ENCODE data around the gene DGKA. TPM values are rescaled to one million over a fixed set of nuclear protein-coding genes. Genes with fewer than 3 reads are reported as not detected.

The DGKA gene
- total RNA-seq, 1 experiment from 2014 or later = 25.9 TPM

GRCh38 chr12:55933169-55933798 is 2.3 kb downstream of the DGKA start:
- H3K27me3 Mint-ChIP-seq (ENCODE audit: low read depth) = peaks cover 32% of the 10 kb centered on the region
- Histone ChIP-seq H3K4me1 (ENCODE audit: insufficient read depth, low read length) (peaks cover 6% of the 10 kb centered on the region; the same call in 1 of the 2 replicates), H4K20me1 (ENCODE audit: control insufficient read depth, insufficient read depth, insufficient read length) (no peaks in the 10 kb centered on the region), H3K4me2 (ENCODE audit: insufficient read depth, insufficient read length, low read length) (peak overlapping the region; percentile 88), H3K79me1 (ENCODE audit: insufficient read depth, low read depth, low read length, poor library complexity, severe bottlenecking) (no peaks in the 10 kb centered on the region), H3K23me2 (ENCODE audit: insufficient read length, low read depth, low read length, poor library complexity, severe bottlenecking) (peaks cover 15% of the 10 kb centered on the region), H2AFZ (ENCODE audit: low read length) (no peak overlapping the region), H2BK12ac (ENCODE audit: insufficient read length, low read depth, low read length) (no peak overlapping the region), H2BK5ac (ENCODE audit: insufficient read length, low read length) (no peak overlapping the region), H3K27ac (ENCODE audit: insufficient read length, low read depth, low read length) (no peak overlapping the region), H4K5ac (ENCODE audit: insufficient read length, low read depth, low read length) (no peak overlapping the region), H3K27me3 (ENCODE audit: insufficient read depth, low read length) (peaks cover 4% of the 10 kb centered on the region; the same call in 1 of the 2 replicates), H3K56ac (ENCODE audit: insufficient read length, low read depth, low read length) (no peak overlapping the region), H3K14ac (ENCODE audit: insufficient read depth, low read length) (no peak overlapping the region), H3K23ac (ENCODE audit: insufficient read length, low read depth, low read length) (no peak overlapping the region), H3K9me3 (ENCODE audit: control insufficient read depth, low read depth, low read length) (no peaks in the 10 kb centered on the region), H3T11ph (ENCODE audit: low read length) (no peak overlapping the region), H3K18ac (ENCODE audit: insufficient read length, low read depth, low read length) (no peak overlapping the region), H2BK120ac (ENCODE audit: low read depth, low read length, poor library complexity, severe bottlenecking) (no peak overlapping the region), H3K9ac (ENCODE audit: extremely low read depth, insufficient read length, low read length) (no peak overlapping the region), H2BK20ac (ENCODE audit: low read depth, low read length, poor library complexity, severe bottlenecking) (no peak overlapping the region), H2AK5ac (ENCODE audit: insufficient read length, low read length) (no peak overlapping the region), H3K4ac (ENCODE audit: low read depth, low read length) (no peak overlapping the region), H4K91ac (ENCODE audit: insufficient read length, low read depth, low read length) (no peak overlapping the region), H2BK15ac (ENCODE audit: low read depth, low read length) (no peak overlapping the region), H3K79me2 (ENCODE audit: insufficient read depth, low read length) (no peaks in the 10 kb centered on the region), H4K8ac (replicated peaks; ENCODE audit: insufficient read length, low read depth, low read length) (no peak overlapping the region)
- H3K4me1 Mint-ChIP-seq = peaks cover 27 to 32% of the 10 kb centered on the region in 2 experiments
- WGBS (ENCODE audit: extremely low coverage, insufficient read length, low lambda C conversion rate) = no CpG with 5 or more reads among the region's 7 CpGs
- H3K27ac Mint-ChIP-seq = no peak overlapping the region
- peak overlapping the region; percentile 82; a peak in 2 of 5 replicates for H3K4me3 Mint-ChIP-seq
- no peaks in the 10 kb centered on the region; a peak in 1 of 7 replicates for H3K36me3 Mint-ChIP-seq (ENCODE audit: insufficient read depth in 1 of 3, low read depth in 3 of 3)
- no peak for TF ChIP-seq CTCF (conservative IDR thresholded peaks at IDR 0.05)
- no peak for DNase-seq
- no peaks in the 10 kb centered on the region; a peak in 1 of 5 replicates for H3K9me3 Mint-ChIP-seq

All from H9 (cell line).